HEK293 (cell line): ENCODE results near the gene BDKRB2.

Experiments
- CTCF ChIA-PET: fragments of 350-600 bp; formaldehyde crosslinking; extraction: SDS; loops from one replicate; lab custom pipeline; 2021; ENCODE audit warnings: antibody characterized with exemption; lab: Yijun Ruan, JAX
- POLR2A ChIA-PET: fragments of 300-600 bp; formaldehyde crosslinking; extraction: SDS; loops from one replicate; lab custom pipeline; 2020; ENCODE audit warnings: antibody characterized with exemption, inconsistent platforms; lab: Yijun Ruan, JAX
- H3K27ac ChIP-seq: fragments of 200-500 bp; sonication (Bioruptor generic); 2 replicates; pipeline ENCODE4 v1.5.1; 2014; ENCODE audit warnings: low read depth, low read length, control low read depth, inconsistent platforms; ENCODE audit errors: extremely low read depth
- H3K36me3 ChIP-seq, 2 experiments: fragments of 200-500 bp in 1 of 2; sonication (Bioruptor generic) in 1 of 2; 1 replicate in 1 of 2; 2 replicates in 1 of 2; pipeline ENCODE4 v1.5.1; 2014 to 2017; ENCODE audit warnings: inconsistent platforms in 2 of 2, low read length in 2 of 2; ENCODE audit not compliant: control insufficient read depth in 2 of 2, insufficient read depth in 1 of 2
- H3K4me1 ChIP-seq: fragments of 200-500 bp; sonication (Bioruptor generic); 2 replicates; pipeline ENCODE4 v1.5.1; 2014; ENCODE audit warnings: mild to moderate bottlenecking, low read length, inconsistent platforms; ENCODE audit not compliant: control insufficient read depth, insufficient read depth
- H3K4me3 ChIP-seq: 2 replicates; pipeline ENCODE4 v1.5.1; 2011; ENCODE audit warnings: low read depth, mild to moderate bottlenecking, control low read depth, low read length, moderate library complexity
- H3K9me3 ChIP-seq: fragments of 200-500 bp; sonication (Bioruptor generic); 2 replicates; pipeline ENCODE4 v1.5.1; 2014; ENCODE audit warnings: low read depth, low read length, inconsistent platforms; ENCODE audit not compliant: control insufficient read depth, insufficient read depth
- IKZF3 ChIP-seq: fragments of 450-650 bp; IDR thresholded peaks from 2 replicates; pipeline ENCODE4 v1.5.0; 2018; ENCODE audit warnings: missing biosample characterization, mild to moderate bottlenecking, missing genetic modification characterization, moderate library complexity
- KLF10 ChIP-seq: fragments of 450-650 bp; IDR thresholded peaks from 2 replicates; pipeline ENCODE4 v1.5.1; 2018; ENCODE audit warnings: missing biosample characterization, mild to moderate bottlenecking, missing genetic modification characterization
- KLF9 ChIP-seq: fragments of 450-650 bp; formaldehyde crosslinking; IDR thresholded peaks from 2 replicates; pipeline ENCODE4 v1.5.1; 2016; ENCODE audit warnings: missing biosample characterization, missing genetic modification characterization, low read depth
- MEIS1 ChIP-seq: sonication (generic); formaldehyde crosslinking; IDR thresholded peaks from 2 replicates; pipeline ENCODE4 v1.8.1; 2022; ENCODE audit warnings: missing genetic modification reagents, mild to moderate bottlenecking, borderline replicate concordance
- REPIN1 ChIP-seq: fragments of 450-650 bp; formaldehyde crosslinking; IDR thresholded peaks from 2 replicates; pipeline ENCODE4 v1.5.1; 2017; ENCODE audit warnings: missing biosample characterization, missing genetic modification characterization, low read depth
- TRIM28 ChIP-seq: IDR thresholded peaks from 2 replicates; pipeline ENCODE4 v1.6.1; 2011; ENCODE audit warnings: low read length, control low read depth, borderline replicate concordance
- ZBTB1 ChIP-seq: fragments of 450-650 bp; formaldehyde crosslinking; IDR thresholded peaks from 2 replicates; pipeline ENCODE4 v1.5.1; 2016; ENCODE audit warnings: missing biosample characterization, missing genetic modification characterization
- ZNF112 ChIP-seq: fragments of 450-650 bp; formaldehyde crosslinking; IDR thresholded peaks from 2 replicates; pipeline ENCODE4 v1.5.0; 2017; ENCODE audit warnings: missing biosample characterization, missing genetic modification characterization
- ZNF223 ChIP-seq: fragments of 450-650 bp; formaldehyde crosslinking; IDR thresholded peaks from 2 replicates; pipeline ENCODE4 v1.5.1; 2016; ENCODE audit warnings: missing biosample characterization, missing genetic modification characterization
- ZNF292 ChIP-seq: fragments of 450-650 bp; formaldehyde crosslinking; IDR thresholded peaks from 2 replicates; pipeline ENCODE4 v1.5.1; 2016; ENCODE audit warnings: low read depth, missing biosample characterization, missing genetic modification characterization, borderline replicate concordance
- ZNF768 ChIP-seq: fragments of 450-650 bp; formaldehyde crosslinking; IDR thresholded peaks from 2 replicates; pipeline ENCODE4 v1.5.1; 2018; ENCODE audit warnings: missing biosample characterization, mild to moderate bottlenecking, missing genetic modification characterization
- ZSCAN30 ChIP-seq: fragments of 450-650 bp; IDR thresholded peaks from 2 replicates; pipeline ENCODE4 v1.5.1; 2018; ENCODE audit warnings: missing biosample characterization, mild to moderate bottlenecking, missing genetic modification characterization, moderate library complexity
- TF ChIP-seq, protein P1 (sequence below): fragments of 450-650 bp; formaldehyde crosslinking; IDR thresholded peaks from 2 replicates; pipeline ENCODE4 v1.5.0; 2017; ENCODE audit warnings: missing biosample characterization, missing genetic modification characterization, borderline replicate concordance
- TF ChIP-seq, protein P2 (sequence below): fragments of 450-650 bp; formaldehyde crosslinking; IDR thresholded peaks from 2 replicates; pipeline ENCODE4 v1.5.1; 2016; ENCODE audit warnings: missing biosample characterization, missing genetic modification characterization, low read depth
- TF ChIP-seq, protein P3 (sequence below): fragments of 450-650 bp; formaldehyde crosslinking; IDR thresholded peaks from 2 replicates; pipeline ENCODE4 v1.5.1; 2017; ENCODE audit warnings: missing biosample characterization, missing genetic modification characterization
- TF ChIP-seq, protein P4 (sequence below): fragments of 450-650 bp; formaldehyde crosslinking; optimal IDR thresholded peaks from 2 replicates; pipeline ENCODE3; 2016; ENCODE audit warnings: missing biosample characterization, mild to moderate bottlenecking, missing genetic modification characterization
- TF ChIP-seq, protein P5 (sequence below): fragments of 450-650 bp; formaldehyde crosslinking; IDR thresholded peaks from 2 replicates; pipeline ENCODE4 v1.5.1; 2017; ENCODE audit warnings: missing biosample characterization, missing genetic modification characterization
- TF ChIP-seq, protein P6 (sequence below): sonication (generic); formaldehyde crosslinking; IDR thresholded peaks from 2 replicates; pipeline ENCODE4 v1.8.1; 2022; ENCODE audit warnings: mild to moderate bottlenecking, moderate library complexity, missing genetic modification reagents

Gene BDKRB2

DNA sequence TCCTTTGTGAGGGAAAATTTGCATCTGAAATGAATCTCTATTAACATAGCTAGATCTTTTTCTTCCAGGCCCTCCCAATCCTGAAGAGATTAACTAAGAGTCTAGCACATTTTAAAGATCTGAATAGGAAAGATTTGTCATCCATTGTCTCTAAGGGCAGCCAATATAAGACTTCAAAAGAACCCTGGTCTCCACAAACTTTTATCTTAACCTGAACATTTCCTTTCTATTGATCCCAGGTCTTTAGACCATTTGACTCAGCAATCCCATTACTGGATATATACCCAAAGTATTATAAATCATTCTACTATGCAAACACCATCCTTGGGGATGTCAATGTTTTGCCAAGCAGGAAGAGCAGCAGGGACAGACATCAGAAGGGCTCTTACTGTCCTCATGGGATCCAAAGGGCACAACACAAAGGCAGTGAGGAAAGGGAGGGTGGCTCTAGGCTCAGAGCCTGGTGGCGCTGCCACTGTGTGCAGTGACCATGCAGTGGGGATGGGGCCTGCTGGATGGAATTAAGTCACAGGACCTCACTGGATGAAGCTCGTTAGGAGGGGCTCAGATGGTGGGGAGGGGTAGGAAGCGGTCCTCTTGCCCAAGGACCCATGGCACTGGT lies 12.7 kb upstream of the BDKRB2 start:
- no peak overlapping the region for H3K27ac ChIP-seq
- POLR2A ChIA-PET, result no interaction called here
- TF ChIP-seq ZNF112 (tag by site-specific recombination), result no peak
- TF ChIP-seq, protein P1, sequence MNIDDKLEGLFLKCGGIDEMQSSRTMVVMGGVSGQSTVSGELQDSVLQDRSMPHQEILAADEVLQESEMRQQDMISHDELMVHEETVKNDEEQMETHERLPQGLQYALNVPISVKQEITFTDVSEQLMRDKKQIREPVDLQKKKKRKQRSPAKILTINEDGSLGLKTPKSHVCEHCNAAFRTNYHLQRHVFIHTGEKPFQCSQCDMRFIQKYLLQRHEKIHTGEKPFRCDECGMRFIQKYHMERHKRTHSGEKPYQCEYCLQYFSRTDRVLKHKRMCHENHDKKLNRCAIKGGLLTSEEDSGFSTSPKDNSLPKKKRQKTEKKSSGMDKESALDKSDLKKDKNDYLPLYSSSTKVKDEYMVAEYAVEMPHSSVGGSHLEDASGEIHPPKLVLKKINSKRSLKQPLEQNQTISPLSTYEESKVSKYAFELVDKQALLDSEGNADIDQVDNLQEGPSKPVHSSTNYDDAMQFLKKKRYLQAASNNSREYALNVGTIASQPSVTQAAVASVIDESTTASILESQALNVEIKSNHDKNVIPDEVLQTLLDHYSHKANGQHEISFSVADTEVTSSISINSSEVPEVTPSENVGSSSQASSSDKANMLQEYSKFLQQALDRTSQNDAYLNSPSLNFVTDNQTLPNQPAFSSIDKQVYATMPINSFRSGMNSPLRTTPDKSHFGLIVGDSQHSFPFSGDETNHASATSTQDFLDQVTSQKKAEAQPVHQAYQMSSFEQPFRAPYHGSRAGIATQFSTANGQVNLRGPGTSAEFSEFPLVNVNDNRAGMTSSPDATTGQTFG (tag by site-specific recombination), result no peak
- TF ChIP-seq ZNF292 (tag by site-specific recombination), result no peak
- no peak for TF ChIP-seq TRIM28
- TF ChIP-seq, protein P2, sequence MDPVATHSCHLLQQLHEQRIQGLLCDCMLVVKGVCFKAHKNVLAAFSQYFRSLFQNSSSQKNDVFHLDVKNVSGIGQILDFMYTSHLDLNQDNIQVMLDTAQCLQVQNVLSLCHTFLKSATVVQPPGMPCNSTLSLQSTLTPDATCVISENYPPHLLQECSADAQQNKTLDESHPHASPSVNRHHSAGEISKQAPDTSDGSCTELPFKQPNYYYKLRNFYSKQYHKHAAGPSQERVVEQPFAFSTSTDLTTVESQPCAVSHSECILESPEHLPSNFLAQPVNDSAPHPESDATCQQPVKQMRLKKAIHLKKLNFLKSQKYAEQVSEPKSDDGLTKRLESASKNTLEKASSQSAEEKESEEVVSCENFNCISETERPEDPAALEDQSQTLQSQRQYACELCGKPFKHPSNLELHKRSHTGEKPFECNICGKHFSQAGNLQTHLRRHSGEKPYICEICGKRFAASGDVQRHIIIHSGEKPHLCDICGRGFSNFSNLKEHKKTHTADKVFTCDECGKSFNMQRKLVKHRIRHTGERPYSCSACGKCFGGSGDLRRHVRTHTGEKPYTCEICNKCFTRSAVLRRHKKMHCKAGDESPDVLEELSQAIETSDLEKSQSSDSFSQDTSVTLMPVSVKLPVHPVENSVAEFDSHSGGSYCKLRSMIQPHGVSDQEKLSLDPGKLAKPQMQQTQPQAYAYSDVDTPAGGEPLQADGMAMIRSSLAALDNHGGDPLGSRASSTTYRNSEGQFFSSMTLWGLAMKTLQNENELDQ (tag by site-specific recombination), result no peak
- no peak for TF ChIP-seq ZBTB1 (tag by site-specific recombination)
- TF ChIP-seq ZSCAN30 (tag by site-specific recombination), result no peak
- TF ChIP-seq REPIN1 (tag by site-specific recombination), result no peak
- TF ChIP-seq, protein P3, sequence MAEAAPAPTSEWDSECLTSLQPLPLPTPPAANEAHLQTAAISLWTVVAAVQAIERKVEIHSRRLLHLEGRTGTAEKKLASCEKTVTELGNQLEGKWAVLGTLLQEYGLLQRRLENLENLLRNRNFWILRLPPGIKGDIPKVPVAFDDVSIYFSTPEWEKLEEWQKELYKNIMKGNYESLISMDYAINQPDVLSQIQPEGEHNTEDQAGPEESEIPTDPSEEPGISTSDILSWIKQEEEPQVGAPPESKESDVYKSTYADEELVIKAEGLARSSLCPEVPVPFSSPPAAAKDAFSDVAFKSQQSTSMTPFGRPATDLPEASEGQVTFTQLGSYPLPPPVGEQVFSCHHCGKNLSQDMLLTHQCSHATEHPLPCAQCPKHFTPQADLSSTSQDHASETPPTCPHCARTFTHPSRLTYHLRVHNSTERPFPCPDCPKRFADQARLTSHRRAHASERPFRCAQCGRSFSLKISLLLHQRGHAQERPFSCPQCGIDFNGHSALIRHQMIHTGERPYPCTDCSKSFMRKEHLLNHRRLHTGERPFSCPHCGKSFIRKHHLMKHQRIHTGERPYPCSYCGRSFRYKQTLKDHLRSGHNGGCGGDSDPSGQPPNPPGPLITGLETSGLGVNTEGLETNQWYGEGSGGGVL (tag by site-specific recombination), result no peak
- no peak for TF ChIP-seq ZNF768 (tag by site-specific recombination)
- no peak for TF ChIP-seq IKZF3
- TF ChIP-seq, protein P4, sequence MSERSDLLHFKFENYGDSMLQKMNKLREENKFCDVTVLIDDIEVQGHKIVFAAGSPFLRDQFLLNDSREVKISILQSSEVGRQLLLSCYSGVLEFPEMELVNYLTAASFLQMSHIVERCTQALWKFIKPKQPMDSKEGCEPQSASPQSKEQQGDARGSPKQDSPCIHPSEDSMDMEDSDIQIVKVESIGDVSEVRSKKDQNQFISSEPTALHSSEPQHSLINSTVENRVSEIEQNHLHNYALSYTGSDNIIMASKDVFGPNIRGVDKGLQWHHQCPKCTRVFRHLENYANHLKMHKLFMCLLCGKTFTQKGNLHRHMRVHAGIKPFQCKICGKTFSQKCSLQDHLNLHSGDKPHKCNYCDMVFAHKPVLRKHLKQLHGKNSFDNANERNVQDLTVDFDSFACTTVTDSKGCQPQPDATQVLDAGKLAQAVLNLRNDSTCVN (tag by site-specific recombination), result no peak
- TF ChIP-seq, protein P5, sequence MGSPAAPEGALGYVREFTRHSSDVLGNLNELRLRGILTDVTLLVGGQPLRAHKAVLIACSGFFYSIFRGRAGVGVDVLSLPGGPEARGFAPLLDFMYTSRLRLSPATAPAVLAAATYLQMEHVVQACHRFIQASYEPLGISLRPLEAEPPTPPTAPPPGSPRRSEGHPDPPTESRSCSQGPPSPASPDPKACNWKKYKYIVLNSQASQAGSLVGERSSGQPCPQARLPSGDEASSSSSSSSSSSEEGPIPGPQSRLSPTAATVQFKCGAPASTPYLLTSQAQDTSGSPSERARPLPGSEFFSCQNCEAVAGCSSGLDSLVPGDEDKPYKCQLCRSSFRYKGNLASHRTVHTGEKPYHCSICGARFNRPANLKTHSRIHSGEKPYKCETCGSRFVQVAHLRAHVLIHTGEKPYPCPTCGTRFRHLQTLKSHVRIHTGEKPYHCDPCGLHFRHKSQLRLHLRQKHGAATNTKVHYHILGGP (tag by site-specific recombination), result no peak
- CTCF ChIA-PET, result no interaction called here
- no peak overlapping the region for H3K4me3 ChIP-seq
- no peaks in the 10 kb centered on the region for H3K36me3 ChIP-seq
- H3K4me1 ChIP-seq, result no peaks in the 10 kb centered on the region
- H3K9me3 ChIP-seq, result no peaks in the 10 kb centered on the region

DNA sequence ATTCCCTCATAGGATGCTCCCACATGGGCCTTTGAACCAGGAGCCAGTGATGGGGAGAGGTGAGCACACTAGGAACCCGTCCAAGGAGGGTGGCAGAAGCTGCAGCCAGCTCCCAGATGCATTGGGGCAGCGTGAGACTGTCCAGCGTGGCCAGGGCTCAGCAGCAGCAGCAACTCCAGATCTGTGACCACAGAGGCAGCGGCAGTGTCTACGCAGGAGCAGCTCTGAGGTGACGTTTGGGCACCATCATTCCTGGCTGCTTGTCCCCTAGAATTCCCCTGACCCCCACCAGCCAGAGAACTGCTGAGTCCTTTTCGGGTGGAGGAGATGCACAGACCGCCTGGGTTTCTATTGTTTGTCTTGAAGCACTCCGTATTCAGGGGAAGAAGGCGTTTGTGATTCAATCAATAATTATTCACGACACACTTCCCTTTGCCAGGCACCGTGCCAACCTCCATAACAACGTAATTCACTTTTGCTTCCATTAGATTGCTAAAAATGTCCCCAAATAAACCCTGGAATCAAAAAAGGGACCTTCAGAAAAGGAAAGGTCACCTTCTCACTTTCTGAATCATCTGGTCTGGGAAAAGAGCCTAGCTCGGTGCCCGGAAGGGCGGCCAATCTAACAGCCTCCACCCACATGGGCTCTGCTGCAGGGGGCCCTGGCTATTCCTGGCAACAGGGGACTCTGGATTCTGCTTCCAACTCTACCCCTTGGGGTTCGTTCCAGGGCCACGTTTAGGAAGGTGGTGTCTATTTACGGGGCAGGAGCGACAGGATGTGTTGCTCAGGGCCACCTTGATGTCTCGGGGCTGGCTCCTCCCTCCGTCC lies 11.4 kb upstream of the BDKRB2 start:
- H3K9me3 ChIP-seq, result no peaks in the 10 kb centered on the region
- no peak overlapping the region for H3K4me3 ChIP-seq
- no peaks in the 10 kb centered on the region for H3K36me3 ChIP-seq
- H3K4me1 ChIP-seq, result no peaks in the 10 kb centered on the region
- H3K27ac ChIP-seq, result no peak overlapping the region
- POLR2A ChIA-PET, result no interaction called here
- TF ChIP-seq KLF10 (no peak), ZNF223 (tag by site-specific recombination) (no peak), KLF9 (tag by site-specific recombination) (no peak), MEIS1 (CRISPR knock-in tag) (no peak)
- TF ChIP-seq, protein P6, sequence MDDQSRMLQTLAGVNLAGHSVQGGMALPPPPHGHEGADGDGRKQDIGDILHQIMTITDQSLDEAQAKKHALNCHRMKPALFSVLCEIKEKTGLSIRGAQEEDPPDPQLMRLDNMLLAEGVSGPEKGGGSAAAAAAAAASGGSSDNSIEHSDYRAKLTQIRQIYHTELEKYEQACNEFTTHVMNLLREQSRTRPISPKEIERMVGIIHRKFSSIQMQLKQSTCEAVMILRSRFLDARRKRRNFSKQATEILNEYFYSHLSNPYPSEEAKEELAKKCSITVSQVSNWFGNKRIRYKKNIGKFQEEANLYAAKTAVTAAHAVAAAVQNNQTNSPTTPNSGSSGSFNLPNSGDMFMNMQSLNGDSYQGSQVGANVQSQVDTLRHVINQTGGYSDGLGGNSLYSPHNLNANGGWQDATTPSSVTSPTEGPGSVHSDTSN (CRISPR knock-in tag), result no peak
- CTCF ChIA-PET, result no interaction called here
